H1 (cell line): ENCODE data around the gene ORAI1. TPM values are rescaled to one million over a fixed set of nuclear protein-coding genes. Genes with fewer than 3 reads are reported as not detected.

Experiments used
- CTCF ChIA-PET: fragments of 300-600 bp; sonication (Branson Sonifier 250); formaldehyde crosslinking; loops from one replicate; lab custom pipeline; 2021; ENCODE audit not compliant: partially characterized antibody; lab: Charles Lee
- POLR2A ChIA-PET: fragments of 300-600 bp; sonication (Branson Sonifier 250); formaldehyde crosslinking; loops from one replicate; lab custom pipeline; 2021; ENCODE audit warnings: inconsistent platforms; ENCODE audit not compliant: partially characterized antibody; lab: Charles Lee
- DNase-seq, 2 experiments: peaks; one replicate each; pipeline versions ENCODE4 v3.0.0 to v3.0.0-alpha.2; 2010 to 2022; ENCODE audit warnings: low spot score in 2 of 2, low read depth in 1 of 2, mixed read lengths in 1 of 2
- FAIRE-seq: peaks from 2 replicates; lab custom pipeline; 2011; peaks lifted over from hg19 to GRCh38; lab: Jason Lieb, UNC
- H2AFZ ChIP-seq: 2 replicates; pipeline ENCODE4 v1.8.1; 2012; ENCODE audit warnings: low read length, inconsistent platforms
- H2AK5ac ChIP-seq: 2 replicates; pipeline ENCODE4 v1.6.1; 2013; ENCODE audit warnings: low read depth, low read length
- H2BK120ac ChIP-seq: replicated peaks from 2 replicates; pipeline ENCODE3; 2013; ENCODE audit warnings: low read depth, low read length, inconsistent platforms
- H2BK12ac ChIP-seq: 2 replicates; pipeline ENCODE4 v1.6.1; 2013; ENCODE audit warnings: low read depth, low read length
- H2BK15ac ChIP-seq: 2 replicates; pipeline ENCODE4 v1.6.1; 2013; ENCODE audit warnings: low read length
- H2BK20ac ChIP-seq: 2 replicates; pipeline ENCODE4 v1.6.1; 2013; ENCODE audit warnings: low read length
- H2BK5ac ChIP-seq: 2 replicates; pipeline ENCODE4 v1.6.1; 2013; ENCODE audit warnings: low read depth, low read length
- H3K14ac ChIP-seq: 2 replicates; pipeline ENCODE4 v1.6.1; 2013; ENCODE audit warnings: inconsistent platforms; ENCODE audit not compliant: insufficient read length
- H3K18ac ChIP-seq: 2 replicates; pipeline ENCODE4 v1.6.1; 2013; ENCODE audit warnings: low read length; ENCODE audit errors: extremely low read depth
- H3K23ac ChIP-seq: 2 replicates; pipeline ENCODE4 v1.6.1; 2013; ENCODE audit warnings: inconsistent platforms; ENCODE audit not compliant: insufficient read length
- H3K23me2 ChIP-seq: 2 replicates; pipeline ENCODE4 v1.6.1; 2013; ENCODE audit warnings: low read depth, low read length
- H3K27ac ChIP-seq: 2 replicates; pipeline ENCODE4 v1.6.1; 2011; ENCODE audit warnings: low read depth, low read length, inconsistent platforms
- H3K27me3 ChIP-seq, 4 experiments: replicated peaks in 1 of 4; 1 replicate in 1 of 4; 2 replicates in 3 of 4; pipeline versions ENCODE4 v1.6.1 to v1.8.1; 2011 to 2013; ENCODE audit warnings: low read length in 3 of 4, mild to moderate bottlenecking in 3 of 4, inconsistent platforms in 2 of 4, mixed read lengths in 2 of 4, moderate library complexity in 1 of 4; ENCODE audit not compliant: control insufficient read depth in 3 of 4, insufficient read depth in 3 of 4; ENCODE audit errors: extremely low read depth in 1 of 4
- H3K36me3 ChIP-seq, 4 experiments: 2 replicates each; pipeline versions ENCODE4 v1.6.1 to v1.8.1; 2011 to 2013; ENCODE audit warnings: mild to moderate bottlenecking in 4 of 4, low read length in 3 of 4, moderate library complexity in 2 of 4, control low read depth in 1 of 4, inconsistent platforms in 1 of 4; ENCODE audit not compliant: insufficient read depth in 4 of 4, control insufficient read depth in 2 of 4
- H3K4ac ChIP-seq: replicated peaks from 2 replicates; pipeline ENCODE3; 2013; ENCODE audit warnings: low read length, low read depth, mixed read lengths, inconsistent platforms; ENCODE audit not compliant: insufficient read length
- H3K4me1 ChIP-seq, 4 experiments: replicated peaks in 1 of 4; 1 replicate in 1 of 4; 2 replicates in 3 of 4; pipeline versions ENCODE4 v1.6.1 to v1.8.1; 2011 to 2013; ENCODE audit warnings: low read length in 3 of 4, inconsistent platforms in 2 of 4, mixed read lengths in 1 of 4; ENCODE audit not compliant: insufficient read depth in 4 of 4, control insufficient read depth in 3 of 4
- H3K4me2 ChIP-seq, 2 experiments: 2 replicates each; pipeline versions ENCODE4 v1.6.1 to v1.8.1; 2011 to 2013; ENCODE audit warnings: low read depth in 2 of 2, low read length in 2 of 2, control low read depth in 1 of 2, inconsistent platforms in 1 of 2, mild to moderate bottlenecking in 1 of 2; ENCODE audit not compliant: insufficient read depth in 1 of 2
- H3K4me3 ChIP-seq, 4 experiments: fragments of 200-600, 300-600 bp in 1 of 4; sonication (generic), shearing (Covaris generic), sonication (Bioruptor Twin) in 1 of 4; 2 replicates each; pipeline versions ENCODE4 v1.5.1 to v1.8.1; 2011 to 2016; ENCODE audit warnings: low read length in 4 of 4, low read depth in 3 of 4, control low read depth in 2 of 4, inconsistent platforms in 2 of 4, mild to moderate bottlenecking in 2 of 4, mixed read lengths in 1 of 4, moderate library complexity in 1 of 4; ENCODE audit not compliant: insufficient read depth in 2 of 4; ENCODE audit errors: extremely low read depth in 1 of 4
- H3K56ac ChIP-seq: replicated peaks from 2 replicates; pipeline ENCODE3; 2013; ENCODE audit warnings: low read depth, mild to moderate bottlenecking, mixed read lengths, low read length, inconsistent platforms; ENCODE audit not compliant: insufficient read length
- H3K79me1 ChIP-seq: 2 replicates; pipeline ENCODE4 v1.6.1; 2013; ENCODE audit warnings: low read depth, low read length, control low read depth
- H3K79me2 ChIP-seq, 2 experiments: 2 replicates each; pipeline versions ENCODE4 v1.6.1 to v1.8.1; 2012 to 2013; ENCODE audit warnings: low read length in 2 of 2, mild to moderate bottlenecking in 2 of 2, inconsistent platforms in 1 of 2; ENCODE audit not compliant: insufficient read depth in 2 of 2, control insufficient read depth in 1 of 2
- H3K9ac ChIP-seq, 4 experiments: replicated peaks in 1 of 4; 1 replicate in 1 of 4; 2 replicates in 3 of 4; pipeline versions ENCODE4 v1.6.1 to v1.8.1; 2011 to 2013; ENCODE audit warnings: low read depth in 3 of 4, low read length in 3 of 4, control low read depth in 2 of 4, mild to moderate bottlenecking in 2 of 4, moderate library complexity in 2 of 4, inconsistent platforms in 1 of 4; ENCODE audit errors: extremely low read depth in 1 of 4
- H3K9me3 ChIP-seq, 2 experiments: 2 replicates each; pipeline versions ENCODE4 v1.6.1 to v1.8.1; 2012 to 2013; ENCODE audit warnings: mild to moderate bottlenecking in 2 of 2, moderate library complexity in 2 of 2, control low read depth in 1 of 2, inconsistent platforms in 1 of 2, low read depth in 1 of 2, low read length in 1 of 2, mixed read lengths in 1 of 2; ENCODE audit not compliant: insufficient read depth in 2 of 2
- H4K20me1 ChIP-seq, 2 experiments: replicated peaks in 1 of 2; 2 replicates each; pipeline versions ENCODE3 to v1.8.1; 2011 to 2013; ENCODE audit warnings: inconsistent platforms in 2 of 2, low read length in 2 of 2, mild to moderate bottlenecking in 1 of 2; ENCODE audit not compliant: insufficient read depth in 2 of 2, control insufficient read depth in 1 of 2
- H4K5ac ChIP-seq: 2 replicates; pipeline ENCODE4 v1.6.1; 2013; ENCODE audit warnings: low read length, low read depth, mixed read lengths, inconsistent platforms; ENCODE audit not compliant: insufficient read length
- H4K8ac ChIP-seq: 2 replicates; pipeline ENCODE4 v1.8.0; 2013; ENCODE audit warnings: mild to moderate bottlenecking, moderate library complexity, low read length, inconsistent platforms; ENCODE audit not compliant: insufficient read depth; ENCODE audit errors: extremely low read depth
- H4K91ac ChIP-seq: replicated peaks from 2 replicates; pipeline ENCODE3; 2013; ENCODE audit warnings: low read length, mixed read lengths, inconsistent platforms; ENCODE audit not compliant: insufficient read length
- ASH2L ChIP-seq: fragments of 200-600, 300-600 bp; sonication (generic); IDR thresholded peaks from one replicate; pipeline ENCODE4 v1.7.1; 2017; ENCODE audit warnings: low read length
- ATF3 ChIP-seq: IDR thresholded peaks from 2 replicates; pipeline ENCODE4 v1.6.1; 2011; ENCODE audit warnings: low read depth, mild to moderate bottlenecking, low read length; ENCODE audit not compliant: insufficient read depth
- CREB1 ChIP-seq: IDR thresholded peaks from 2 replicates; pipeline ENCODE4 v1.6.1; 2012; ENCODE audit warnings: inconsistent platforms
- GTF2F1 ChIP-seq: IDR thresholded peaks from 2 replicates; pipeline ENCODE4 v1.6.1; 2012; ENCODE audit warnings: low read depth, low read length, improper control_type of control experiment, borderline replicate concordance
- KDM4A ChIP-seq: IDR thresholded peaks from one replicate; pipeline ENCODE4 v1.7.1; 2012; ENCODE audit warnings: low read depth, mild to moderate bottlenecking, moderate library complexity, low read length, inconsistent platforms; ENCODE audit not compliant: severe bottlenecking
- KDM5A ChIP-seq: fragments of 200-600 bp; IDR thresholded peaks from 2 replicates; pipeline ENCODE4 v1.7.1; 2012; ENCODE audit warnings: mild to moderate bottlenecking, low read length, inconsistent platforms, mixed read lengths
- MAX ChIP-seq: IDR thresholded peaks from 2 replicates; pipeline ENCODE4 v1.6.1; 2012; ENCODE audit warnings: inconsistent platforms
- SAP30 ChIP-seq: fragments of 300-600 bp; sonication (generic); IDR thresholded peaks from 2 replicates; pipeline ENCODE4 v1.7.1; 2012; ENCODE audit warnings: low read length, moderate library complexity, mild to moderate bottlenecking, inconsistent platforms; ENCODE audit not compliant: insufficient read depth, insufficient replicate concordance
- SIN3A ChIP-seq, 2 experiments: IDR thresholded peaks in 1 of 2; conservative IDR thresholded peaks in 1 of 2; 2 replicates each; pipeline ENCODE4 v1.6.1; 2011 to 2012; ENCODE audit warnings: low read length in 2 of 2, improper control_type of control experiment in 1 of 2, low read depth in 1 of 2, mild to moderate bottlenecking in 1 of 2
- SIRT6 ChIP-seq: IDR thresholded peaks from one replicate; pipeline ENCODE4 v1.7.1; 2012; ENCODE audit warnings: low read length, inconsistent platforms
- USF2 ChIP-seq: IDR thresholded peaks from 2 replicates; pipeline ENCODE4 v1.6.1; 2011; ENCODE audit warnings: low read length, improper control_type of control experiment
- WGBS, 2 experiments: shearing (Covaris generic) in 1 of 2; methylation state at CpG; one replicate each; pipeline versions ENCODE4 v1.1.6 to v1.1.7; 2013 to 2015; ENCODE audit warnings: low lambda C conversion rate in 2 of 2, mixed read lengths in 2 of 2, inconsistent platforms in 1 of 2, low coverage in 1 of 2, missing lambda C conversion rate in 1 of 2; ENCODE audit not compliant: insufficient replicate concordance in 2 of 2, insufficient coverage in 1 of 2, insufficient read length in 1 of 2; ENCODE audit errors: extremely low coverage in 1 of 2, missing lambda C conversion rate in 1 of 2; 5-methylcytosine and 5-hydroxymethylcytosine counted together
- polyA plus RNA-seq, 7 experiments: library from polyadenylated mRNA; depleted of rRNA in 3 of 7; stranded (reverse) in 5 of 7; unstranded in 2 of 7; fragments of >200 nt in 5 of 7; fragments of 200-250 nt in 2 of 7; gene quantifications; 1 replicate in 5 of 7; 2 replicates in 1 of 7; 4 replicates in 1 of 7; pipeline versions ENCODE4 v1.2.1 to v1.2.3, GENCODE V29; 2011 to 2013; ENCODE audit warnings: missing spikeins in 2 of 7, mixed read lengths in 2 of 7
- total RNA-seq: library from RNA; stranded (reverse); fragmentation: NEBNext Ultra II Directional; extraction: Animal tissue kit (Norgen Biotek cat#: 25700); gene quantifications from 2 replicates; pipeline ENCODE4 v1.2.1, GENCODE V29; 2021

The ORAI1 gene
- total and polyA plus RNA-seq, 2 of the 8 experiments (the other 6 are each of a cell fraction or from before 2014, with no cell fraction given), result 29.9 to 71.5 TPM

- Histone ChIP-seq H3K4ac (no peak overlapping the region), H4K91ac (no peak overlapping the region), H3K27me3 (no peaks in the 10 kb centered on the region), H3K36me3 (peaks cover 0 to 3% (median 0%) of the 10 kb centered on the region in 4 experiments; a peak in 1 of 8 replicates), H3K79me2 (no peaks in the 10 kb centered on the region), H2BK20ac (no peak overlapping the region), H3K27ac (no peak overlapping the region), H3K4me1 (peaks cover 0 to 8% (median 4%) of the 10 kb centered on the region in 4 experiments; a peak in 5 of 7 replicates), H3K14ac (no peak overlapping the region), H3K56ac (no peak overlapping the region), H3K23me2 (no peaks in the 10 kb centered on the region; the same call in 1 of the 2 replicates), H3K4me3 (no peak overlapping the region), H3K79me1 (no peaks in the 10 kb centered on the region), H2AK5ac (no peak overlapping the region), H3K4me2 (no peak overlapping the region), H3K23ac (no peak overlapping the region), H2BK120ac (no peak overlapping the region), H4K20me1 (no peaks in the 10 kb centered on the region), H2AFZ (no peak overlapping the region), H3K18ac (no peak overlapping the region), H2BK5ac (no peak overlapping the region), H4K5ac (no peak overlapping the region), H2BK12ac (no peak overlapping the region), H2BK15ac (no peak overlapping the region), H3K9me3 (no peaks in the 10 kb centered on the region), H3K9ac (no peak overlapping the region), H4K8ac (no peak overlapping the region)
- WGBS, 2 experiments, result 89% methylated on average over 13 of the region's 18 CpGs; no CpG with 5 or more reads in 1 of the 2 experiments
- POLR2A ChIA-PET, result interaction anchor here (0.5 to 1.8 kb wide), 7 partner anchors 10 to 304 kb away, joined by 3 to 15 read pairs (median 4); no protein-coding TSS in a partner anchor
- DNase-seq (no peak), FAIRE-seq (no peak)
- CTCF ChIA-PET, result interaction anchor here (0.6 to 2.1 kb wide), 11 partner anchors 12 to 253 kb away, joined by 3 to 8 read pairs (median 3); no protein-coding TSS in a partner anchor
- TF ChIP-seq GTF2F1 (no peak), KDM5A (no peak), MAX (no peak), KDM4A (no peak), ATF3 (no peak), CREB1 (no peak), USF2 (no peak), SIRT6 (no peak), SAP30 (no peak), SIN3A (conservative IDR thresholded peaks at IDR 0.05 in 1 of 2, IDR thresholded peaks at IDR 0.05 in 1 of 2; ENCODE audit: low read depth in 1 of 2, low read length in 2 of 2) (no peak), ASH2L (no peak)
Measured at GRCh38 chr12:121653999-121654398, 27.7 kb downstream of the ORAI1 start.
